GM12878 (cell line): Measurements from ENCODE around the gene GIT1. TPM values are rescaled to one million over a fixed set of nuclear protein-coding genes. Genes with fewer than 3 reads are reported as not detected.

Experiments
- BCL11A ChIP-seq: IDR thresholded peaks from 2 replicates; pipeline ENCODE4 v1.6.1; 2011; ENCODE audit warnings: low read depth, low read length
- BCLAF1 ChIP-seq: fragments of 450-650 bp; IDR thresholded peaks from 2 replicates; pipeline ENCODE4 v1.6.1; 2017; ENCODE audit warnings: antibody characterized with exemption, mild to moderate bottlenecking, moderate library complexity
- BHLHE40 ChIP-seq, 2 experiments: fragments of 450-650 bp in 1 of 2; IDR thresholded peaks; 2 replicates each; pipeline ENCODE4 v1.6.1; 2011 to 2017; ENCODE audit warnings: low read depth in 2 of 2, borderline replicate concordance in 1 of 2, improper control_type of control experiment in 1 of 2, low read length in 1 of 2, mild to moderate bottlenecking in 1 of 2
- CEBPZ ChIP-seq: fragments of 150-350 bp; IDR thresholded peaks from 2 replicates; pipeline ENCODE4 v1.6.1; 2016; ENCODE audit warnings: low read depth, low read length
- CREM ChIP-seq: IDR thresholded peaks from 2 replicates; pipeline ENCODE4 v1.6.1; 2014; ENCODE audit warnings: antibody characterized with exemption, low read depth
- ELK1 ChIP-seq: IDR thresholded peaks from 2 replicates; pipeline ENCODE4 v1.6.1; 2012; ENCODE audit warnings: low read depth, low read length, improper control_type of control experiment
- FOS ChIP-seq: IDR thresholded peaks from 3 replicates; pipeline ENCODE4 v1.6.1; 2011; ENCODE audit warnings: borderline replicate concordance; ENCODE audit not compliant: insufficient read length; ENCODE audit errors: extremely low read depth
- FOXM1 ChIP-seq: IDR thresholded peaks from 2 replicates; pipeline ENCODE4 v1.6.1; 2012; ENCODE audit warnings: low read depth, mild to moderate bottlenecking, inconsistent platforms, low read length, moderate library complexity
- IRF4 ChIP-seq: IDR thresholded peaks from 2 replicates; pipeline ENCODE4 v1.6.1; 2011; ENCODE audit warnings: low read depth, low read length
- IRF5 ChIP-seq: fragments of 450-650 bp; IDR thresholded peaks from 2 replicates; pipeline ENCODE4 v1.6.1; 2017; ENCODE audit warnings: borderline replicate concordance
- MEF2A ChIP-seq: IDR thresholded peaks from 2 replicates; pipeline ENCODE4 v1.6.1; 2011; ENCODE audit warnings: low read depth, mild to moderate bottlenecking, low read length, moderate library complexity; ENCODE audit not compliant: insufficient read depth
- NFXL1 ChIP-seq: fragments of 450-650 bp; IDR thresholded peaks from 2 replicates; pipeline ENCODE4 v1.6.1; 2017; ENCODE audit warnings: antibody characterized with exemption, mild to moderate bottlenecking, borderline replicate concordance
- NRF1 ChIP-seq: conservative IDR thresholded peaks from 2 replicates; pipeline ENCODE4 v1.6.1; 2011; ENCODE audit warnings: mild to moderate bottlenecking, low read depth, low read length, improper control_type of control experiment
- POLR2AphosphoS2 ChIP-seq: IDR thresholded peaks from 2 replicates; pipeline ENCODE4 v1.6.1; 2011; ENCODE audit warnings: low read depth, mild to moderate bottlenecking, low read length, improper control_type of control experiment, moderate library complexity
- SPI1 ChIP-seq: IDR thresholded peaks from 2 replicates; pipeline ENCODE4 v1.6.1; 2011; ENCODE audit warnings: low read depth, mild to moderate bottlenecking, low read length, moderate library complexity, borderline replicate concordance; ENCODE audit not compliant: insufficient read depth
- SREBF1 ChIP-seq: IDR thresholded peaks from 2 replicates; pipeline ENCODE4 v1.6.1; 2012; ENCODE audit warnings: mild to moderate bottlenecking, low read length
- ZNF274 ChIP-seq: IDR thresholded peaks from one replicate; pipeline ENCODE4 v1.8.0; 2011; ENCODE audit not compliant: insufficient read length, insufficient read depth
- ZSCAN29 ChIP-seq: fragments of 450-650 bp; IDR thresholded peaks from 2 replicates; pipeline ENCODE4 v1.6.1; 2017; ENCODE audit warnings: mild to moderate bottlenecking, moderate library complexity
- polyA plus RNA-seq, 11 experiments: library from polyadenylated mRNA; depleted of rRNA in 4 of 11; unstranded in 6 of 11; stranded (reverse) in 5 of 11; fragments of >200 nt; fragmentation: Nextera tagmentation in 4 of 11; fragmentation: Illumina TruSeq in 1 of 11; extraction: Ambion mirVana in 4 of 11; extraction: Trizol in 1 of 11; gene quantifications; 1 replicate in 1 of 11; 2 replicates in 10 of 11; pipeline versions ENCODE4 v1.2.1 to v1.2.3, GENCODE V29; 2011 to 2016; ENCODE audit warnings: inconsistent platforms in 2 of 11, missing spikeins in 2 of 11, low read depth in 1 of 11
- total RNA-seq, 4 experiments: library from RNA; depleted of rRNA in 3 of 4; stranded (reverse); fragments of >200 nt in 3 of 4; fragmentation: Illumina TruSeq in 1 of 4; extraction: Trizol in 1 of 4; gene quantifications; 2 replicates each; pipeline versions ENCODE4 v1.2.1 to v1.2.3, GENCODE V29; 2013 to 2021

GIT1 gene
- total and polyA plus RNA-seq, 10 of the 15 experiments (the other 5 are each of a cell fraction or from before 2014, with no cell fraction given): 0.24 to 45.3 (median 20.9) TPM

GRCh38 chr17:29572691-29573557, 16.5 kb downstream of the GIT1 start (continued):
- no peak for TF ChIP-seq MEF2A
- TF ChIP-seq ZSCAN29: no peak
- no peak for TF ChIP-seq SREBF1
- no peak for TF ChIP-seq CEBPZ
- TF ChIP-seq BCLAF1: no peak
- no peak for TF ChIP-seq IRF5
- no peak for TF ChIP-seq IRF4
- no peak for TF ChIP-seq ELK1
- TF ChIP-seq BCL11A: no peak
- TF ChIP-seq CREM: no peak
- TF ChIP-seq NFXL1: no peak
- no peak for TF ChIP-seq FOS
- no peak for TF ChIP-seq ZNF274
- TF ChIP-seq SPI1: no peak
- no peak for TF ChIP-seq FOXM1
- peak in 1 of 2 experiments; percentile 87; a peak in 2 of 4 replicates for TF ChIP-seq BHLHE40 (IDR thresholded peaks at IDR 0.05; ENCODE audit: borderline replicate concordance in 1 of 2, low read depth in 2 of 2, low read length in 1 of 2)
- TF ChIP-seq POLR2AphosphoS2: no peak
- TF ChIP-seq NRF1: no peak
